GM08714 (cell line): Measurements from ENCODE around the gene IL1F10.

Source experiments
- H3K4me3 ChIP-seq: fragments of 200-500 bp; sonication (Bioruptor generic); 2 replicates; pipeline ENCODE4 v1.5.1; 2014; ENCODE audit warnings: mild to moderate bottlenecking, low read length, inconsistent platforms
- ZNF274 ChIP-seq: IDR thresholded peaks from 2 replicates; pipeline ENCODE4 v1.6.1; 2012; ENCODE audit warnings: mild to moderate bottlenecking, low read depth, low read length

IL1F10 gene

DNA sequence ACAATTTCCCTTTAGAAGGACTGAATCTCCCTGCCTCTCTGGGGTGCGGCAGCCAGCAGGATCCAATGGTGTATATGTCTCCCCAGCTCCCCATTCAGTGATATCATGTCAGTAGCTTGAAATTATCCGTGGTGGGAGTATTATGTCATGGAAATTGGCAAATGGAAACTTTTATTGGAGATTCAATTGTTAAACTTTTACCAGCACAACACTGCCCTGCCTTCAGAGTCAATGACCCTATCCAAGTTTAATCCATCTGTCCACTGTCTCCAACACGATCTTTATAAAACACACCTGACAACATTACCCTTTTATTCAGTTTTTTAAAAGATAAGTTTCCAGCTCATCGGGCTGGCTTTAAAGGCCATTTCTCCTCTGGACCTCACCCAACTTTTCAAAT is 54.6 kb downstream of the IL1F10 start:
- no peak overlapping the region for H3K4me3 ChIP-seq
- no peak for TF ChIP-seq ZNF274

DNA sequence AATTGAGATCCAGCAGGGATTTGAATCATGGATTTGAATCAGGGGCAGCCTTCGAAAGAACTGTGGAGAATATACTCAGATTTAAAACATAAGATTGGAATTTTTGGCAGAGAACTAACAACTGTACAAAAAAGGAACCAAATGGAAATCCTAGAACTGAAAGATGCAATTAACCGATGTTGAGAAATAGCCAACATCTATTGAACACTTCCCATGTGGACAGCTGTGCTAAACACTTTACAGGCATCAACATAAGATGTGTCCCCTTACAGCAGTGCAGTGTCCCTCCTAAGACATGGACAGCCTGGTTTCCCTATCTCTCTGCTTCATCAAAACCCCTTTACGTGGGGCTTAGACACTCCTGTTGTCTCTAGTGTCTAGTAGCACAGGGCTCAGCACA is 56.0 kb downstream of the IL1F10 start:
- H3K4me3 ChIP-seq = no peak overlapping the region
- TF ChIP-seq ZNF274 = no peak

GRCh38 chr2:113124181-113124961 is 56.6 kb downstream of the IL1F10 start:
- TF ChIP-seq ZNF274 = no peak
- no peak overlapping the region; the same call in 1 of the 2 replicates for H3K4me3 ChIP-seq
